Fibroblast of the aortic adventitia (primary cell): Measurements from ENCODE around the gene HIVEP2. TPM values are rescaled to one million over a fixed set of nuclear protein-coding genes. Genes with fewer than 3 reads are reported as not detected.

ENCODE experiments used
- DNase-seq: peaks from one replicate; pipeline ENCODE4 v3.0.0-alpha.2; 2010; ENCODE audit warnings: low read depth
- H3K4me3 ChIP-seq: 2 replicates; pipeline ENCODE4 v1.5.1; 2011; ENCODE audit warnings: low read depth, mild to moderate bottlenecking, control low read depth, low read length, moderate library complexity
- total RNA-seq: library from RNA; depleted of rRNA; stranded (reverse); fragments of >200 nt; gene quantifications from 2 replicates; pipeline ENCODE4 v1.2.3, GENCODE V29; 2012; ENCODE audit warnings: low replicate concordance
- TF ChIP-seq, protein P1 (sequence below): IDR thresholded peaks from 2 replicates; pipeline ENCODE4 v1.5.1; 2011; ENCODE audit warnings: mild to moderate bottlenecking, low read length, control low read depth, inconsistent platforms; ENCODE audit not compliant: insufficient read depth

The HIVEP2 gene
- total RNA-seq, 1 donor: 23.1 TPM

DNA sequence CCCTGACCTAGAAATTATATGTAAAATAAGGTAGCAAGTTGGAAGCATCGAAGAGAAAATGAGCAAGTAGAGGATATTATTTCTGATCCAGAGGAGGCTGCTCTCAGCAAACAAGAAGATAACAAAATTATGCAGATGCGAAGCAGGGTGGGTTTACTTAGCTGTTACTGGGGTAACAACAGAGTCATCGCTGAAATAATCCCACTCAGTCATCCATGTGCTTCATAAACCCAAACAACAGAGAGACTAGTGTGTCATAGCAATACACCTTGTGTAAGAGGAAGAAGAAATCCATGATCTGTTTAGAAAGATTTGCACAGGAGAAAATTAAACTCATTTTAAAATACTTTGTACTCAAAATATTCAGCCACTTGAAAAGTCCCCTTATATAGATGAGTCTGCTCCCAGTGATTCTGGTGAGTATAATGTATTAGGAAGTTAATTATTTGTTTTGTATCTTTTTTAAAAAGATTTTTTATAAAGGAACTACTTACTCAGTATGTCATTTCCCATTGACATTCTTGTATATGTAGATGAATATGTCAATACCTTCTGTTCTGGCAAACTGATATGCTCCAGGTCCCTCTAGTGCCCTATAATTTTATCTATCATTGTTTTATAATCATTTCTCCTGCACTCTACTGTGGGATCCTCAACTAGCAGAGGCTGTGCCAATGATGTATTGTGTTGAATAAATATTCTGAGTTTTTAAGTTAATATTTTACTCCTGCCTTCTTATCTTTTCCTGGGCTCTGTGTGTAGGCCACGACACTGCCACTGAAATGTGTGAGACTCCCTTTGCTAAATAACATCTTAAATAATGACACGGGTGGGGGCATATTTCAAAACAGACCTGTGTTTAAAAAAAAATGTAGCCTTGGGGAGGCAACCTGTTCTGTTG, 8.6 kb upstream of the HIVEP2 start:
- TF ChIP-seq, protein P1, sequence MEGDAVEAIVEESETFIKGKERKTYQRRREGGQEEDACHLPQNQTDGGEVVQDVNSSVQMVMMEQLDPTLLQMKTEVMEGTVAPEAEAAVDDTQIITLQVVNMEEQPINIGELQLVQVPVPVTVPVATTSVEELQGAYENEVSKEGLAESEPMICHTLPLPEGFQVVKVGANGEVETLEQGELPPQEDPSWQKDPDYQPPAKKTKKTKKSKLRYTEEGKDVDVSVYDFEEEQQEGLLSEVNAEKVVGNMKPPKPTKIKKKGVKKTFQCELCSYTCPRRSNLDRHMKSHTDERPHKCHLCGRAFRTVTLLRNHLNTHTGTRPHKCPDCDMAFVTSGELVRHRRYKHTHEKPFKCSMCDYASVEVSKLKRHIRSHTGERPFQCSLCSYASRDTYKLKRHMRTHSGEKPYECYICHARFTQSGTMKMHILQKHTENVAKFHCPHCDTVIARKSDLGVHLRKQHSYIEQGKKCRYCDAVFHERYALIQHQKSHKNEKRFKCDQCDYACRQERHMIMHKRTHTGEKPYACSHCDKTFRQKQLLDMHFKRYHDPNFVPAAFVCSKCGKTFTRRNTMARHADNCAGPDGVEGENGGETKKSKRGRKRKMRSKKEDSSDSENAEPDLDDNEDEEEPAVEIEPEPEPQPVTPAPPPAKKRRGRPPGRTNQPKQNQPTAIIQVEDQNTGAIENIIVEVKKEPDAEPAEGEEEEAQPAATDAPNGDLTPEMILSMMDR: no peak
- no peak for DNase-seq

DNA sequence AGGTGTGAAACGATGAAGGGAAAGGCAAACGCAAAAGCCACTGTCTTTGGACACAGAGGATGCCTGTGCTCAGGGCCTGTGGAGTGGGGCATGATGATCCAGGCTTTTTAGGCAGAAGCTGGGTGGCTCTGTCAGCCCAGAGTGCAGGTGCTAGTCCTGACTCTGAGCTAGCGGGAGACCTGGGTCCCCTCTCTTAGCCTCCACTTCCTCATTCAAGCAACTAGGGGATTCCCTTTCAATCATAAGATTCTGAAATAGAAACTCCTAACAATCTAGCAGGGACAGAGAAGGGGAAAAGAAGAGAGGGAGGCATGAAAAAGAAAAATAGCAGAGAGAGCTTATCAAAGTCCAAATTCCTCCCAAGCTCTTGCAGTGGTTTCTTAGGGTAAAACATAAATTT, 7.6 kb upstream of the HIVEP2 start:
- DNase-seq: no peak
- TF ChIP-seq, protein P1: no peak
- H3K4me3 ChIP-seq: no peak overlapping the region

More for the DNA sequence above, 8.6 kb upstream of the HIVEP2 start:
- H3K4me3 ChIP-seq: no peak overlapping the region

DNA sequence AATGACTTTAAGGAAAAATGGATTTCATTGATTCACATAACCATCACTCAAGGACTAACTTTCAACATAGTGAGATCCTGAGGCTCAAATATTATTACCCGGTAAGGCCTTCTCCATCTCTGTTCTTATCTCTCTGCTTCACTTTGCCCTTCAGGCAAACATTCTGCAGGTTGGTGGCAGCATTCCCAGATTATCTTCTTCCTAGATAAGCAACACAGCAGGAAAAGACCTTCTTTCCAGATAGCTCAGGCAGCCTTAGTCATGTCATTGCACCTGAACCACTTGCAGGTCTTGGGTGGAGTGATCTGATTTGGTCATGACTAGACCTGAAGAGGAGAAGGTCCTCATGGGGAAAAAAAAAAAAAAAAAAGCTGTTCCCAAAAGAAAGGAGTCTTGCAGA, 5.3 kb upstream of the HIVEP2 start:
- DNase-seq: no peak
- no peak overlapping the region for H3K4me3 ChIP-seq
- TF ChIP-seq, protein P1: no peak

DNA sequence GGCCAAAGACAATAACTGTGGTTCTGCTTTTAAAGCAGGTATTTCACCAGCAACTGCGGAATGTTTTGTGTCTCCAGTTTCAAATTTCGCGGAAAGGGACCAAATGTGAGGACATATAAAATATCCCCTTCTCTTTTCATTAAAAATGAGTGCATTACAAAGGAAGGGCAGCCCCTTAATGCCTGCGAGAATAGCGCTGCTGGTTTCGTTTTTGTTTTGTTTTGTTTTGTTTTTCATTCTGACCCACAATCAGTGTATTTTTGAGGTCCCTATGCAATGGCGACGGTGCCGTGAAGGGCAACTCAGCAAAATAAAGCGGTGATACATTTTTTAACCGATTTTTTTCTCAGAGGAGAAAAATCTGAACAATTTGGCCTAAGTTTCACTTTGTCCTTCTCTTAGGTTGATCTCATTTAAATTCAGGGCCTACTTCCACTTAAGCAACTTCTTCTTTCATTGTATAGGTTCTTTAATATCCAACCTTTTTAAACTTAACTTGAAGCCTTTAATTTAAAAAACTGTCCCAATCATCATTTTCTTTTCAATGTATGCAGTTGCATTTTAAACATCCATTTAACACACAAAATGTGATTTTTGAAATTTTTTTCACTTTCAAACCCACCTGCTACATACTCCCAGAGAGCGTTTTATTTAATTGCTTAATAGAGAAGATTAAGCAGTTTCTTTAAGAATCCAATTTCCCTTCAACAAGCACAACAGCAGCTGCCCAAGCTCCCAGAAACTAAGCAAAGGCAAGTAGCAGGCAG, 2.9 kb upstream of the HIVEP2 start:
- DNase-seq: no peak
- peak overlapping the region; percentile 99 for H3K4me3 ChIP-seq
- TF ChIP-seq, protein P1: no peak

DNA sequence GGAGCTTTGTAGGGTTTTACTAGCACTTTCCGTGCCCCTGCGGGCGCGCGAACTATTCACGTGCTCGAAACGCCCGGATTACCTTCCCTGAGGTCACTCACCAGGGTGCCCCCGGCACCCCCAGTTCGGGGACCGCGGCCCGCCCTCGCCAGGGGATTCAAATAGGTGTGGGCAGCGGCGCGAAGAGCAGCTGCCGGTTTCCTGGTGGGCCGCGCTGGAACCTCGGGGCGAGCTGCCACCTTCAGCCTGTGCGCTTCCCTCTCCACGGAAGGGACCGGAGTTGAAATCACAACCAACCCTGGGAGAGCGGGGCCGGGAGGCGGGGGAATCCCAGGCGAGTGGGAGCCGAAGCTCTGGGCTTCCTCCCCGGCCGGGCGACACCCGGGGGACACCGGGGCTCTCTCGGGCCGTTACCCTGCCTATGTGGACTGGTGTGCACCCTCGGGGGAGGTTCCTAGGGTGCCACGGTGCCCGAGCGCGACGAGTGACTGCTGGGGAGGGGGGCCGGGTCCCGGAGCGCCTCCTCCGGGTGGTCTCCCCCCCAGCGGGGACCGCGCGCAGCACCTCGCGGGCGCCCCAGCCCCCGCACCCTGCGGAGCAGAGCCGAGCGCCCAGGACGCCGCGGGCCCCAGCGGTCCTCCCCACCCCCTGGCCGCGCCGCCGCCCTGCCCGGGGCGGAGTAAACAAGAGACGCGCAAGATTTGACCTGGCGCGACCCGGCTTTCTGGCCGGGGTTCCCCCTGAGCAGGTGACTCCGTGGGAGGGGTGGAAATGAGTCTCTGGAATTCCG, 2.1 kb upstream of the HIVEP2 start:
- TF ChIP-seq, protein P1: no peak
- H3K4me3 ChIP-seq: peak overlapping the region; percentile 99
- peak; percentile 73 for DNase-seq

DNA sequence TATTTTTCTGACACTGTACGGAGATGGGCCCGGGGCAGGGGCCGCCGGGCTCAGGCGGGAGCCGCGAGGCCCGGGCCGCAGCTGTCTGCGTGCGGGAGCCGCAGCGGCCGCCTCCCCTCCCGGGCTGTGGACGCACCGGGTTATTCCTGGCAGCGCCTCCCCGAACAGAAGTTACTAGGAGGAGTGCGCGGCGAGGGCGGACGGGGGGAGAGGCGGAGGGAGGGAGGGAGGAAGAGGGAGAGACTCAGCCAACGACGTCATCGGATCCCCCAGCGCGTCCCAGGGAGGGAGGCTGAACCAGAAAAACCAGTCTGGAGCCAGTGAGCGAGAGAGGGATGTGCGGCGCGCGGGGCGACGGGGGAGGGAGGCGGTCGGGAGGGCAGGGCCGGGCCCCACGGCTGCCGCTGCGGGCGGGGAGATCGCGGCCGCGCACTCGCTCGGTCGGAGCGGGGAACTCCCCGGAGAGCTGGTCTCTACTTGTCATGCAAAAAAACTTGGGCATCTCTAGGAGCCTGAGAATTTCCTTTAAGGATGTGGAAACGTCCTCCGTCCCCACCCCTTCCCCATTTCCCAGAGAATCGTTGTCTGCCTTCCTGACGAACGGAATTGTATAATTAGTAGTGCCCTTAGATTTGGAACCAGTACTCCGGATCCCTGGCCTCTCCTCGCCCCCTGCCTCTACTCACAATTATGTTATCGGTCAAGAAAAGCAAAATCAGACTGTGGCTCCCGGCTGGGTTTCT, 1.4 kb upstream of the HIVEP2 start:
- peak overlapping the region; percentile 99 for H3K4me3 ChIP-seq
- peak; percentile 98 for DNase-seq
- TF ChIP-seq, protein P1: no peak
